Uterus (tissue), 2 donors: ENCODE data around the gene PTPRR.

Experiments
- CTCF ChIP-seq, 4 experiments: fragments of 200-600 bp in 2 of 4; fragments of 450-650 bp in 2 of 4; sonication (generic) in 2 of 4; IDR thresholded peaks; one replicate each; pipeline ENCODE4 v1.5.1; 2016 to 2019; ENCODE audit warnings: antibody characterized with exemption in 4 of 4, mild to moderate bottlenecking in 2 of 4, moderate library complexity in 1 of 4
- POLR2A ChIP-seq, 2 donors: fragments of 450-650 bp; IDR thresholded peaks; one replicate each; pipeline ENCODE4 v1.6.1; 2016; ENCODE audit warnings: antibody characterized with exemption in 2 of 2, mild to moderate bottlenecking in 1 of 2, moderate library complexity in 1 of 2

DNA sequence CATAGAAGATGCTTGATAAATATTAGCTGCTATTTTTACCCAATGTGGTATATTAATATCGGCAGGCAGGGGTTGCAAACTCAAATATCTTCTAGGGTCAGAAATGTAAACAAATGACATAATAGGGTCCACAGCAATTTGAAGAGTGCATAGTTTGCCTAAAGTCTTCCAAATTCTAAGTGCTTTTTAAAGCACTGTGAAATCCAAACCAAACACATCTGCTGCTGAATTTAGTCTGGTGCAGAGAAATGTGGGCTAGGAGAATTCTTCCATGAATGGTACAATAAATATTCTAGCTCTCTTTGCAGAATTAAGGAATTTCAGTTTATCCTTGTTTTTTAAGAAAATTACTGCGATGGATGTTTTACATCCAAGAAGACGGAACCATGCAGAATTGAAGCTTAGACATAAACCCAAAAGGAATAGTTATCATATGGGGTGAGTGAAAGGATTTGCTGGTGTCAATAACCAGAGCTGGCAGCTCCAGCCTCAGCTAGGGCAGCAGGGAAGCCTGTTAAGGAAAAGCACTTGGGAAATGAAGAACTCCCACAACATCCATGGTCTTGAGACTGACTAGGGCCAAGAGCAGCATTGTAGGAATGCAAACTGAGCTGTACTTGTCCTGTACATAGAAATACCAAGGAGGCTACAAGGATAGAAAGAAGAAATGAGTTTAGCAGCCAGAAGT lies 65.5 kb downstream of the PTPRR start:
- TF ChIP-seq POLR2A (IDR thresholded peaks at IDR 0.05) = no peak
- TF ChIP-seq CTCF (IDR thresholded peaks at IDR 0.05) = no peak
